ENCODE measurements around the gene OAF. TPM values are rescaled to one million over a fixed set of nuclear protein-coding genes. Genes with fewer than 3 reads are reported as not detected.
"Not testable (repeated sequence)": the region's sequence is repeated elsewhere in the genome, so short reads cannot be mapped to it uniquely, and the experiment has no call there.

OAF gene
- polyA plus RNA-seq, 6 donors from 2014 or later = 0.60 to 3.0 (median 1.4) TPM; not detected in 1

DNA sequence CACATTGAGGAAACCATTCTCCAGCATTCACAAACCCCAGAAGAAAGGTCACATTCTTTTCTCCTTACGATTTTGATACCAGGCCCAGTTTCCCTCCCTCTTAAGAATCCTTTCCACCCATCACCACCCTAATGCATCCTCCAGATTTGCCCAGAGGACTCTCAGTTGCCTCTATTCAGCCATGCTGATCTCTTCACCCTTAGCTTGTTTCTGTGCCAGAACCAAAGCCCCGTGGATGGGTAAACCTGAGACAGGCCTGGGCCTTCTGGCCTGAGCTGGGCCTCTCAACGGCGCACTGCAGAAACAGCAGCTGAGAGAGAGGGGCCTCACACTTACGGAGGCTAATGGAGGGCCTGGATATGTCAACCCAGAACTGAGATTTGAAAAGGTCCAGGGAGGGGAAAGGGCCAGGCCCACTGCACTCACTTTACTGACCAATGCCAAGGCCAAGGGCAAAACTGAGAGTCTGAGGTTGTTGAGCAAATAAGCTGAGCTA is 32.2 kb upstream of the OAF start:
- H3K27ac Mint-ChIP-seq = no peak overlapping the region
- DNase-seq (no peak), ATAC-seq (ENCODE audit: low read depth in 2 of 2) (no peak)
- H3K9me3 Mint-ChIP-seq = peaks cover 0 to 2% (median 0%) of the 10 kb centered on the region in 7 donors
- no peak overlapping the region for H3K4me3 Mint-ChIP-seq
- peaks cover 0 to 4% (median 0%) of the 10 kb centered on the region in 3 donors for H3K4me1 Mint-ChIP-seq
- H3K27me3 Mint-ChIP-seq = peaks cover 24 to 49% (median 48%) of the 10 kb centered on the region in 3 donors
- no peaks in the 10 kb centered on the region for H3K36me3 Mint-ChIP-seq

GRCh38 chr11:120179057-120179672 is 31.7 kb upstream of the OAF start:
- Mint-ChIP-seq H3K4me1 (peaks cover 0 to 4% (median 0%) of the 10 kb centered on the region in 3 donors), H3K27me3 (peaks cover 22 to 48% (median 43%) of the 10 kb centered on the region in 3 donors), H3K4me3 (no peak overlapping the region), H3K9me3 (peaks cover 0 to 2% (median 0%) of the 10 kb centered on the region in 7 donors), H3K27ac (no peak overlapping the region), H3K36me3 (no peaks in the 10 kb centered on the region)
- ATAC-seq (ENCODE audit: low read depth in 2 of 2) = no peak
- DNase-seq = no peak

- H3K27me3 Mint-ChIP-seq = peaks cover 14 to 44% (median 41%) of the 10 kb centered on the region in 3 donors
- not testable (repeated sequence) for H3K27ac Mint-ChIP-seq; H3K36me3 Mint-ChIP-seq; DNase-seq; H3K9me3 Mint-ChIP-seq; H3K4me1 Mint-ChIP-seq; ATAC-seq (ENCODE audit: low read depth in 2 of 2)
- H3K4me3 Mint-ChIP-seq = peak overlapping the region in 1 of 8 donors; percentile 74
These were observed 30.8 kb upstream of the OAF start for GRCh38 chr11:120180063-120180462.

GRCh38 chr11:120180551-120181232 is 30.1 kb upstream of the OAF start:
- ATAC-seq (ENCODE audit: low read depth in 2 of 2) (no peak), DNase-seq (no peak)
- Mint-ChIP-seq H3K27ac (no peak overlapping the region), H3K36me3 (no peaks in the 10 kb centered on the region), H3K27me3 (peaks cover 17 to 40% (median 40%) of the 10 kb centered on the region in 3 donors), H3K4me1 (peaks cover 0 to 4% (median 0%) of the 10 kb centered on the region in 3 donors), H3K9me3 (peaks cover 0 to 2% (median 0%) of the 10 kb centered on the region in 7 donors), H3K4me3 (no peak overlapping the region)

GRCh38 chr11:120181376-120181975 is 29.4 kb upstream of the OAF start:
- no peak for DNase-seq
- Mint-ChIP-seq H3K4me1 (peaks cover 0 to 4% (median 0%) of the 10 kb centered on the region in 3 donors), H3K27me3 (peaks cover 13 to 47% (median 38%) of the 10 kb centered on the region in 3 donors)

GRCh38 chr11:120182372-120182771 is 28.5 kb upstream of the OAF start:
- no peak overlapping the region for H3K4me3 Mint-ChIP-seq
- no peaks in the 10 kb centered on the region for H3K36me3 Mint-ChIP-seq
- H3K4me1 Mint-ChIP-seq = peaks cover 0 to 4% (median 0%) of the 10 kb centered on the region in 3 donors
- no peak for DNase-seq
- peaks cover 8 to 54% (median 47%) of the 10 kb centered on the region in 3 donors for H3K27me3 Mint-ChIP-seq
- ATAC-seq (ENCODE audit: low read depth in 2 of 2) = no peak
- H3K27ac Mint-ChIP-seq = no peak overlapping the region
- H3K9me3 Mint-ChIP-seq = no peaks in the 10 kb centered on the region

More at GRCh38 chr11:120181376-120181975, 29.4 kb upstream of the OAF start:
- H3K9me3 Mint-ChIP-seq = peaks cover 0 to 2% (median 0%) of the 10 kb centered on the region in 7 donors
- no peak for ATAC-seq (ENCODE audit: low read depth in 2 of 2)
- H3K4me3 Mint-ChIP-seq = no peak overlapping the region
- H3K27ac Mint-ChIP-seq = no peak overlapping the region
- no peaks in the 10 kb centered on the region for H3K36me3 Mint-ChIP-seq

- peaks cover 0 to 4% (median 0%) of the 10 kb centered on the region in 3 donors for H3K4me1 Mint-ChIP-seq
- no peak overlapping the region for H3K4me3 Mint-ChIP-seq
- H3K36me3 Mint-ChIP-seq = no peaks in the 10 kb centered on the region
- no peaks in the 10 kb centered on the region for H3K9me3 Mint-ChIP-seq
- DNase-seq = no peak
- no peak overlapping the region for H3K27ac Mint-ChIP-seq
- peaks cover 8 to 54% (median 51%) of the 10 kb centered on the region in 3 donors for H3K27me3 Mint-ChIP-seq
- ATAC-seq (ENCODE audit: low read depth in 2 of 2) = no peak
These were observed 27.9 kb upstream of the OAF start for GRCh38 chr11:120182790-120183491.

DNA sequence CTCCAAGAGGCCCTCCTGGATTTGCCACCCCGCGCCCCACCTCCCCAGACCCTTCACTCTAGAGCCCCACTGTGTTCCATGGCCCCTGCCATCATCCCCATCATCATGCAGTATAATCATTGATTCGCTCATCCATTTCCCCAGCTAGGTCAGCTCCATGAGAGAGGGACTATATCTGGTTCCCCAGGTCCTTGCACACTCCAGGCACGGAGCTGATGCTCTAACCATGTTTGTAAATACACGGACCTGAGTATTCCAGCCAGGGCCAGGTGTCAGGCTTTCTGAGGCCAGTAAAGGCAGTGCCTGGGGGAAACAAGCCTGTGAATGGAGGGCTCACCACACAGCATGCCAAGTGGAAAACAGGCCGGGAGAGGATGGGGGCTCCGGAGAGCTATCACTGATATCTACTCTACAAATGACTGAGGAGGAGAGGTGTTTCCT is 27.1 kb upstream of the OAF start:
- Mint-ChIP-seq H3K36me3 (no peaks in the 10 kb centered on the region), H3K27ac (no peak overlapping the region)

GRCh38 chr11:120184371-120184945 is 26.4 kb upstream of the OAF start:
- Mint-ChIP-seq H3K27ac (no peak overlapping the region), H3K4me1 (peaks cover 0 to 2% (median 0%) of the 10 kb centered on the region in 3 donors), H3K36me3 (no peaks in the 10 kb centered on the region), H3K9me3 (no peaks in the 10 kb centered on the region), H3K4me3 (no peak overlapping the region), H3K27me3 (peaks cover 9 to 60% (median 50%) of the 10 kb centered on the region in 3 donors)
- ATAC-seq (ENCODE audit: low read depth in 2 of 2) (no peak), DNase-seq (no peak)

More for the DNA sequence above, 27.1 kb upstream of the OAF start:
- Mint-ChIP-seq H3K9me3 (no peaks in the 10 kb centered on the region), H3K27me3 (peaks cover 8 to 60% (median 51%) of the 10 kb centered on the region in 3 donors), H3K4me1 (peaks cover 0 to 4% (median 0%) of the 10 kb centered on the region in 3 donors), H3K4me3 (no peak overlapping the region)
- no peak for ATAC-seq (ENCODE audit: low read depth in 2 of 2)
- DNase-seq = no peak

- no peak for ATAC-seq (ENCODE audit: low read depth in 2 of 2)
These were observed 25.7 kb upstream of the OAF start for GRCh38 chr11:120184946-120185705.

GRCh38 chr11:120185706-120186455 is 25.0 kb upstream of the OAF start:
- H3K36me3 Mint-ChIP-seq = no peaks in the 10 kb centered on the region
- no peaks in the 10 kb centered on the region for H3K9me3 Mint-ChIP-seq
- DNase-seq (no peak), ATAC-seq (ENCODE audit: low read depth in 2 of 2) (no peak)
- no peak overlapping the region for H3K4me3 Mint-ChIP-seq
- no peaks in the 10 kb centered on the region for H3K4me1 Mint-ChIP-seq
- H3K27me3 Mint-ChIP-seq = peaks cover 13 to 65% (median 39%) of the 10 kb centered on the region in 3 donors
- peak overlapping the region in 2 of 6 donors; percentile 58 to 88 for H3K27ac Mint-ChIP-seq

More at GRCh38 chr11:120184946-120185705, 25.7 kb upstream of the OAF start:
- no peaks in the 10 kb centered on the region for H3K36me3 Mint-ChIP-seq
- H3K4me3 Mint-ChIP-seq = no peak overlapping the region
- no peak overlapping the region for H3K27ac Mint-ChIP-seq
- H3K9me3 Mint-ChIP-seq = no peaks in the 10 kb centered on the region
- no peaks in the 10 kb centered on the region for H3K4me1 Mint-ChIP-seq
- peaks cover 12 to 61% (median 43%) of the 10 kb centered on the region in 3 donors for H3K27me3 Mint-ChIP-seq
- no peak for DNase-seq

- no peak for ATAC-seq (ENCODE audit: low read depth in 2 of 2)
These were observed 24.4 kb upstream of the OAF start for GRCh38 chr11:120186456-120186773.

More at GRCh38 chr11:120186456-120186773, 24.4 kb upstream of the OAF start:
- H3K27me3 Mint-ChIP-seq = peaks cover 13 to 68% (median 39%) of the 10 kb centered on the region in 3 donors
- no peaks in the 10 kb centered on the region for H3K36me3 Mint-ChIP-seq
- peak overlapping the region in 1 of 6 donors; percentile 71 for H3K27ac Mint-ChIP-seq
- no peaks in the 10 kb centered on the region for H3K9me3 Mint-ChIP-seq
- no peaks in the 10 kb centered on the region for H3K4me1 Mint-ChIP-seq
- no peak overlapping the region for H3K4me3 Mint-ChIP-seq
- no peak for DNase-seq
